Heart right ventricle (tissue), 16 donors: ENCODE data around the gene OPRM1. TPM values are rescaled to one million over a fixed set of nuclear protein-coding genes. Genes with fewer than 3 reads are reported as not detected.
A peak's percentile ranks its signal among the peaks of the same experiment; 100 is the strongest.

Experiments used
- ATAC-seq, 8 donors: fragments of 200-7000 bp; cut with Tn5 transposase; one replicate each; pipeline ENCODE4 v1.9.1; 2020; ENCODE audit warnings: mild to moderate bottlenecking in 8 of 8, moderate library complexity in 8 of 8, moderate number of reproducible peaks in 1 of 8
- DNase-seq, 2 donors: peaks; one replicate each; pipeline ENCODE4 v3.0.0-alpha.2; 2020
- H3K27ac ChIP-seq, 10 donors: fragments of 200-600 bp; sonication (generic) in 2 of 10; one replicate each; pipeline versions ENCODE4 v1.5.0 to v1.8.0; 2020 to 2022; ENCODE audit warnings: mild to moderate bottlenecking in 3 of 10
- H3K27me3 ChIP-seq, 7 donors: fragments of 200-600 bp; one replicate each; pipeline ENCODE4 v1.8.0; 2021 to 2022; ENCODE audit warnings: mild to moderate bottlenecking in 2 of 7
- H3K36me3 ChIP-seq, 9 donors: fragments of 200-600 bp; sonication (generic) in 1 of 9; one replicate each; pipeline versions ENCODE4 v1.5.0 to v1.8.0; 2020 to 2022; ENCODE audit warnings: mild to moderate bottlenecking in 2 of 9
- H3K4me1 ChIP-seq, 9 donors: fragments of 200-600 bp; sonication (generic) in 1 of 9; one replicate each; pipeline versions ENCODE4 v1.5.0 to v1.8.0; 2020 to 2022; ENCODE audit warnings: mild to moderate bottlenecking in 4 of 9
- H3K4me3 ChIP-seq, 10 donors: fragments of 200-600 bp; sonication (generic) in 2 of 10; one replicate each; pipeline versions ENCODE4 v1.5.0 to v1.8.0; 2020 to 2022; ENCODE audit warnings: mild to moderate bottlenecking in 7 of 10, moderate library complexity in 2 of 10
- H3K9me3 ChIP-seq, 11 donors: fragments of 200-600 bp in 10 of 11; sonication (generic) in 2 of 11; one replicate each; pipeline versions ENCODE4 v1.5.0 to v1.8.0; 2013 to 2022; ENCODE audit warnings: mild to moderate bottlenecking in 2 of 11, control low read depth in 1 of 11, moderate library complexity in 1 of 11
- CTCF ChIP-seq, 9 donors: fragments of 200-600 bp; sonication (generic) in 2 of 9; IDR thresholded peaks; one replicate each; pipeline versions ENCODE4 v1.5.0 to v1.8.0; 2021 to 2022; ENCODE audit warnings: antibody characterized with exemption in 9 of 9, mild to moderate bottlenecking in 5 of 9, moderate library complexity in 1 of 9
- WGBS, 2 donors: extraction: QIAGEN DNeasy Blood & Tissue Kit; methylation state at CpG; one replicate each; pipeline ENCODE4 v1.1.7; 2013; ENCODE audit warnings: inconsistent platforms in 1 of 2; 5-methylcytosine and 5-hydroxymethylcytosine counted together
- intact Hi-C, 10 donors: fragments of 100-400 bp; cut with DNase I; formaldehyde crosslinking; loops; one replicate each; pipeline versions ENCODE4 v1.11.1 to v1.14.2; 2022
- polyA plus RNA-seq, 2 donors: library from polyadenylated mRNA; stranded (reverse); fragments of 200-250 nt; gene quantifications; one replicate each; pipeline ENCODE4 v1.2.3, GENCODE V29; 2013
- total RNA-seq, 10 donors: library from RNA; stranded (reverse); fragmentation: NEBNext Ultra II Directional in 3 of 10; extraction: Animal tissue kit (Norgen Biotek cat#: 25700) in 3 of 10; gene quantifications; one replicate each; pipeline versions ENCODE4 v1.2.1 to v1.2.4, GENCODE V29; 2021 to 2023
- donor health status: Arrhythmogenic right ventricular cardiomyopathy.
- donor health status: ischemic (EF 13 %, LVEDD 7.1; RV severe dilation, severe dysfunction).
- donor health status: healthy with polysubstance abuse.
- donor health status: DM: no; HTN: yes; CAD: no.
- donor health status: DM: no; HTN: no; CAD: no.
- donor health status: ischemic (EF 25% LVEDD 6.9; RV normal size, moderate dysfunction).
- donor health status: ischemic (EF 25% LVEDD 5.7; RV mildly dilated, moderate dysfunction).
- donor health status: healthy.
- donor health status: DM: yes; HTN: yes; CAD: no.
- donor health status: Ischemic cardiomyopathy.
- donor health status: ischemic (EF 35%, LVEDD 5.7; RV mildly dilated, moderate dysfunction).
- donor health status: nonischemic (EF 11% LVEDD 7.7; RV severe dilation, severe dysfunction).
- donor health status: DM: yes; HTN: yes; CAD: no.
- donor health status: PGD.
- donor health status: ischemic (EF 29% LVEDD 5.4; RV normal size, mild dysfunction).
- donor health status: nonischemic (EF 23%, LVEDD 6.1; RV moderate dilation, normal function).

The OPRM1 gene
- total and polyA plus RNA-seq, 12 donors = not detected

DNA sequence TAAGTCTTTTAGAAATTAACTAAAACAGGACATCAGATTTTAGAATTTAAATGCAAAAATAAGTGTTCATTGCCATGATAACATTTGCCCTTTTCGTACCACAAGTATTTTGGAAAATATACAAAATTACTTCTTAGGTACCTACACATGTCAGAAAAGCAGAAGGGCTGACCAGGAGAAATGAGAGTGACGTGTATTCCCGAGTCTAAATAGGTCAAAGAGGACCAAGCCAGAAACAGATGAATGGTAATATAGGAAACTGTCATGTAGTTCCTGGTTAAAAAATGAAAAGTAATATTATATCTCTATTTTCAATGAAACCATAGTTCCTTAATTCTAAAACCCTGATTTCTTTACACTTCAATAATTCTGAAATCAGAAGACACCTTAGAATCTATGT, 191.4 kb downstream of the OPRM1 start:
- ATAC-seq = no peak
- H3K4me1 ChIP-seq = peaks cover 0 to 42% (median 0%) of the 10 kb centered on the region in 9 donors
- WGBS, 2 donors = 90 to 94% methylated on average over 3 of the region's 3 CpGs

DNA sequence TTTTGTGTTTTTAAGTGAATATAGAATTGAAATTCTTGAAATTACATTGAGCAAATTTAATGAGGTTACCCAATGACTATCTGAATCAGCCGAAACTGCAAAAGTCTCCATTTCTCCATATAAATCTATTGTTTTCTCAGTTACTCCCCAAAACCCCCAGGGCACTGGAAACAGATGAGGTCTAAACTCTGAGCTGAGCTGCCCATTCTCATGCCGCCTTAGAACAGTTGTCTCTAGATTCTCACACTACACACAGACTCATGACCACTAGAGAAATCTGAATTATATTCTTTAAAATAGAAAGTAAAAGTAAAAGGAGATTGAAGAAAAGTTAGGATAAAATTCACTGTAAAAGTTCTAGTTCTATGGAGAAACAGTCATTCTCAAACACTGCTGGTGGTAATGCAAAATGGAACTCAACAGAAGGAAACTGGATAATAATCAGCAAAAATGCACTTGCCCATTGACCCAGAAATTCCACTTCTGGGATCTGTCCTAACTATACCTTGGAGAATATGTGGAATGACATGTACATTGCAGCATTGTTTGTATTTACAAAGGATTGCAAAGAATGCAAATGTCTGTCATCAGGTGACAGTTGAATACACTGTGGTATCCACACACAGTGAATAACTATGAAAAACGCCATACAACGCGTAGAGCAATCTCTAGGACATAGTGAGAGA, 192.0 kb downstream of the OPRM1 start:
- intact Hi-C loops = no loop called here
- Histone ChIP-seq H3K27ac (peak overlapping the region in 1 of 10 donors; percentile 72), H3K4me3 (no peak overlapping the region), H3K4me1 (peaks cover 0 to 41% (median 0%) of the 10 kb centered on the region in 9 donors), H3K36me3 (no peaks in the 10 kb centered on the region), H3K27me3 (no peaks in the 10 kb centered on the region), H3K9me3 (no peaks in the 10 kb centered on the region)
- no peak for ATAC-seq
- no peak for TF ChIP-seq CTCF (IDR thresholded peaks at IDR 0.05)
- WGBS, 2 donors = 96 to 97% methylated on average over 5 of the region's 5 CpGs
- DNase-seq = no peak

More for the DNA sequence above, 191.4 kb downstream of the OPRM1 start:
- no peaks in the 10 kb centered on the region for H3K27me3 ChIP-seq
- no peaks in the 10 kb centered on the region for H3K36me3 ChIP-seq
- no peaks in the 10 kb centered on the region for H3K9me3 ChIP-seq
- H3K27ac ChIP-seq = peak overlapping the region in 1 of 10 donors; percentile 72
- no peak for DNase-seq
- intact Hi-C loops = no loop called here
- no peak for TF ChIP-seq CTCF (IDR thresholded peaks at IDR 0.05)
- peak overlapping the region in 1 of 10 donors; percentile 29 for H3K4me3 ChIP-seq

DNA sequence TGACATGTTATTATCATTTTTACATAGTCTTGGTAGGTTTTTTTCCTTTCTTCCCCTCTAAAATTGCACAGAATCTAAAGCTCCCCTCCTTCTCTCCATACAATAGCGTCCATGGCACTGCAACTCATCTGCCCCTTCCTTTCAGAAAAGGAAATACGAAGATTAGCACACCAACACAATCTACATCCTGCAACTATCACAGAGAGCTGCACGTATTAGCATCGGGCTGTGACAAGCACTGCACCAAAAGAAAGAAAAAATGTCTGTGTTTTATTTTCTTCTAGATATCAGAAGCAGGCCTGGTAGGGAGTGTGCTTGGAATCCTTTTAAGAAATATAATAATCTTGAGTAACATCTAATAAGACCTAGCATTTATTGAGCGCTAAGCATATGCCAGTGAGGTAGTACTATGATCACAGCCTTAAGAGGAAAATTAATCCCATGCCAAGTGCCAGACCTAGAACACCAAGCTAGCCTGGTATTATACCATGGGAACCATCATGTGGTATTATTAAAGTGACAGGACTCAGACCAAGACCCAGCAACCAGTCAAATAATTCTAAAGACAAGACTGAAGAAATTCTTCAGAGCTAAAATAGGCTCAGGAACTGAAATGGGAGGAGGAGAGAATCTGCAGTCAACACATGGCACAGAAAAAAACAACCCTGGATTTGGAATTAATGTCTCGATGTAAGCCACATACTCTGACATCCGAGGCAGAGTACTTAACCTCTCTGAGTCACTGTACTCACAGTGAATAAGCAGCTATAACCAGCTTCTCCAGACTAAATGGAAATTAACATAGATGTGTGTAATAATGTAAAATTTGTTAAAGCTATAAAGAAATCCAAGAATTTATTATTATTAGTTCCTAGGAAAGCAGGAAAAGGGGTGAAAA, 193.2 kb downstream of the OPRM1 start:
- no peak for TF ChIP-seq CTCF (IDR thresholded peaks at IDR 0.05)
- Histone ChIP-seq H3K36me3 (no peaks in the 10 kb centered on the region), H3K4me3 (no peak overlapping the region), H3K27me3 (no peaks in the 10 kb centered on the region), H3K9me3 (no peaks in the 10 kb centered on the region), H3K4me1 (peaks cover 0 to 36% (median 0%) of the 10 kb centered on the region in 9 donors), H3K27ac (peak overlapping the region in 1 of 10 donors; percentile 13)
- ATAC-seq = no peak
- intact Hi-C loops = no loop called here
- WGBS, 2 donors = 60 to 73% methylated on average over 7 of the region's 7 CpGs
- DNase-seq = no peak

DNA sequence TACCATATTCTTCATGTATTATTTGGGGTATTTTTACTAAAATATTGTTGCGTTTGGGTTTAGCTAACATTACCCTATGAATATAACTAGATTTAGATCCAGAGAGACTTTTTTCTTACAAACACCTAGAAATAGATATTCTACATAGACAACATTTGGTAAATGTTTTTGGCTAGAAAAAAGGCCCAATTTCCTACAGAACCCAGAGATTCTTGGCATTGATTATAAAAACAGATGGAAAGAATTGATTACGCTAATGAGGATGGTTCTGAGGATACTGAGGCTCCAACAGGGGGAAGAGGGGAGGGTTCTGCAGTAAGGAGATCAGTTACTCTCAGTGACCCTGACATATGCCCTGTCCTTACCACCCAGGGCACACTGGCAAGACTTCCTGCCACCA, 194.3 kb downstream of the OPRM1 start:
- no peaks in the 10 kb centered on the region for H3K27me3 ChIP-seq
- H3K36me3 ChIP-seq = no peaks in the 10 kb centered on the region
- DNase-seq = no peak
- peak overlapping the region in 1 of 10 donors; percentile 17 for H3K27ac ChIP-seq
- no peaks in the 10 kb centered on the region for H3K9me3 ChIP-seq
- 97 to 98% methylated on average over 2 of the region's 2 CpGs for WGBS, 2 donors
- intact Hi-C loops = no loop called here
- no peak for ATAC-seq
- no peak overlapping the region for H3K4me3 ChIP-seq
- peaks cover 0 to 36% (median 0%) of the 10 kb centered on the region in 9 donors for H3K4me1 ChIP-seq
- TF ChIP-seq CTCF (IDR thresholded peaks at IDR 0.05) = no peak
